Neural progenitor cell (in vitro differentiated cells): ENCODE measurements around the gene CEP89.
"Not testable (repeated sequence)": the region's sequence is repeated elsewhere in the genome, so short reads cannot be mapped to it uniquely, and the experiment has no call there.

ENCODE experiments used
- EZH2 ChIP-seq: fragments of 200-600 bp; sonication (generic); IDR thresholded peaks from 2 replicates; pipeline ENCODE4 v1.6.1; 2017; ENCODE audit warnings: antibody characterized with exemption, mild to moderate bottlenecking, moderate library complexity
- TF ChIP-seq, protein P1 (sequence below): fragments of 200-600 bp; sonication (generic); IDR thresholded peaks from 2 replicates; pipeline ENCODE4 v1.5.1; 2017; ENCODE audit warnings: antibody characterized with exemption, mild to moderate bottlenecking

DNA sequence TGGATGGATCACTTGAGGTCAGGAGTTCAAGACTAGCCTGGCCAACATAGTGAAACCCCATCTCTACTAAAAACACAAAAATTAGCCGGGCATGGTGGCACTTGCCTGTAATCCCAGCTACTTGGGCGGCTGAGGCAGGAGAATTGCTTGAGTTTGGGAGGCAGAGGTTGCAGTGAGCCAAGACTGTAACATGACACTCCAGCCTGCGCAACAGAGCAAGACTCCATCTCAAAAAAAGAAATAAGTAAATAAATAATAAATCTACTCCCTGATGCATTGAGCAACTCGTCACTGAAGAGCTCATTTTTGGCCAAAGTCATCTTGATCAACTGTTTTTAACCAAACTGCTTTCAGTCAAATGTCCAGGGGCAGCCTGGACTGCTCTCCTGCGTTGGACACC is 30.5 kb downstream of the CEP89 start:
- TF ChIP-seq, protein P1, sequence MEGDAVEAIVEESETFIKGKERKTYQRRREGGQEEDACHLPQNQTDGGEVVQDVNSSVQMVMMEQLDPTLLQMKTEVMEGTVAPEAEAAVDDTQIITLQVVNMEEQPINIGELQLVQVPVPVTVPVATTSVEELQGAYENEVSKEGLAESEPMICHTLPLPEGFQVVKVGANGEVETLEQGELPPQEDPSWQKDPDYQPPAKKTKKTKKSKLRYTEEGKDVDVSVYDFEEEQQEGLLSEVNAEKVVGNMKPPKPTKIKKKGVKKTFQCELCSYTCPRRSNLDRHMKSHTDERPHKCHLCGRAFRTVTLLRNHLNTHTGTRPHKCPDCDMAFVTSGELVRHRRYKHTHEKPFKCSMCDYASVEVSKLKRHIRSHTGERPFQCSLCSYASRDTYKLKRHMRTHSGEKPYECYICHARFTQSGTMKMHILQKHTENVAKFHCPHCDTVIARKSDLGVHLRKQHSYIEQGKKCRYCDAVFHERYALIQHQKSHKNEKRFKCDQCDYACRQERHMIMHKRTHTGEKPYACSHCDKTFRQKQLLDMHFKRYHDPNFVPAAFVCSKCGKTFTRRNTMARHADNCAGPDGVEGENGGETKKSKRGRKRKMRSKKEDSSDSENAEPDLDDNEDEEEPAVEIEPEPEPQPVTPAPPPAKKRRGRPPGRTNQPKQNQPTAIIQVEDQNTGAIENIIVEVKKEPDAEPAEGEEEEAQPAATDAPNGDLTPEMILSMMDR: not testable (repeated sequence)
- not testable (repeated sequence) for TF ChIP-seq EZH2
